Ovary (tissue), 3 donors: ENCODE measurements around the gene HNRNPU.

Experiments
- EP300 ChIP-seq: sonication (generic); formaldehyde crosslinking; IDR thresholded peaks from one replicate; pipeline ENCODE4 v1.6.1; 2017; ENCODE audit warnings: antibody characterized with exemption
- POLR2A ChIP-seq: fragments of 450-650 bp; IDR thresholded peaks from one replicate; pipeline ENCODE4 v1.6.1; 2017; ENCODE audit warnings: antibody characterized with exemption, mild to moderate bottlenecking, moderate library complexity
- TF ChIP-seq, protein P1 (sequence below), 3 donors: fragments of 450-650 bp in 2 of 3; fragments of 200-600 bp in 1 of 3; IDR thresholded peaks; one replicate each; pipeline versions ENCODE4 v1.5.1 to v1.8.0; 2016 to 2022; ENCODE audit warnings: antibody characterized with exemption in 3 of 3, mild to moderate bottlenecking in 1 of 3
- donor health status: DM: no; HTN: no; CAD: no.

- TF ChIP-seq, protein P1, sequence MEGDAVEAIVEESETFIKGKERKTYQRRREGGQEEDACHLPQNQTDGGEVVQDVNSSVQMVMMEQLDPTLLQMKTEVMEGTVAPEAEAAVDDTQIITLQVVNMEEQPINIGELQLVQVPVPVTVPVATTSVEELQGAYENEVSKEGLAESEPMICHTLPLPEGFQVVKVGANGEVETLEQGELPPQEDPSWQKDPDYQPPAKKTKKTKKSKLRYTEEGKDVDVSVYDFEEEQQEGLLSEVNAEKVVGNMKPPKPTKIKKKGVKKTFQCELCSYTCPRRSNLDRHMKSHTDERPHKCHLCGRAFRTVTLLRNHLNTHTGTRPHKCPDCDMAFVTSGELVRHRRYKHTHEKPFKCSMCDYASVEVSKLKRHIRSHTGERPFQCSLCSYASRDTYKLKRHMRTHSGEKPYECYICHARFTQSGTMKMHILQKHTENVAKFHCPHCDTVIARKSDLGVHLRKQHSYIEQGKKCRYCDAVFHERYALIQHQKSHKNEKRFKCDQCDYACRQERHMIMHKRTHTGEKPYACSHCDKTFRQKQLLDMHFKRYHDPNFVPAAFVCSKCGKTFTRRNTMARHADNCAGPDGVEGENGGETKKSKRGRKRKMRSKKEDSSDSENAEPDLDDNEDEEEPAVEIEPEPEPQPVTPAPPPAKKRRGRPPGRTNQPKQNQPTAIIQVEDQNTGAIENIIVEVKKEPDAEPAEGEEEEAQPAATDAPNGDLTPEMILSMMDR (IDR thresholded peaks at IDR 0.05): no peak
- TF ChIP-seq EP300 (no peak), POLR2A (no peak)
These were observed 37.2 kb upstream of the HNRNPU start for GRCh38 chr1:244901400-244902015.
